KBM-7 (cell line): ENCODE data around the gene WWC2.
A peak's percentile ranks its signal among the peaks of the same experiment; 100 is the strongest.
"Not testable (repeated sequence)": the region's sequence is repeated elsewhere in the genome, so short reads cannot be mapped to it uniquely, and the experiment has no call there.

Experiments used
- DNase-seq: peaks from one replicate; pipeline ENCODE4 v3.0.0-alpha.2; 2015
- in situ Hi-C: fragments of 300-500 bp; cut with MboI; formaldehyde crosslinking; loops from 2 replicates; pipeline ENCODE4 v1.14.3; 2020; ENCODE audit warnings: low sequenced_read_pairs, low pct_unique_long_range_greater_than_20kb, mixed read lengths

Gene WWC2

GRCh38 chr4:183185559-183185958 is 86.5 kb downstream of the WWC2 start:
- in situ Hi-C loops, result no loop called here
- DNase-seq, result no peak

GRCh38 chr4:183186813-183187212 is 87.8 kb downstream of the WWC2 start:
- no peak for DNase-seq
- in situ Hi-C loops, result no loop called here

GRCh38 chr4:183190900-183191527 is 92.0 kb downstream of the WWC2 start:
- no peak for DNase-seq
- in situ Hi-C loops, result no loop called here

- DNase-seq, result no peak
- in situ Hi-C loops, result no loop called here
Observed at GRCh38 chr4:183191630-183192029, 92.6 kb downstream of the WWC2 start.

- DNase-seq, result no peak
- in situ Hi-C loops, result no loop called here
Observed at GRCh38 chr4:183192571-183192970, 93.5 kb downstream of the WWC2 start.

GRCh38 chr4:183193730-183194338 is 94.8 kb downstream of the WWC2 start:
- in situ Hi-C loops, result not testable (repeated sequence)

GRCh38 chr4:183195534-183195933 is 96.5 kb downstream of the WWC2 start:
- in situ Hi-C loops, result no loop called here
- DNase-seq, result no peak

More at GRCh38 chr4:183193730-183194338, 94.8 kb downstream of the WWC2 start:
- peak; percentile 50 for DNase-seq

- in situ Hi-C loops, result no loop called here
- DNase-seq, result no peak
Observed at GRCh38 chr4:183197140-183197539, 98.1 kb downstream of the WWC2 start.

- in situ Hi-C loops, result no loop called here
- no peak for DNase-seq
Observed at GRCh38 chr4:183200453-183200852, 101.4 kb downstream of the WWC2 start.

GRCh38 chr4:183201331-183201730 is 102.3 kb downstream of the WWC2 start:
- no peak for DNase-seq
- in situ Hi-C loops, result no loop called here

- no peak for DNase-seq
- in situ Hi-C loops, result no loop called here
Observed at GRCh38 chr4:183202523-183202922, 103.5 kb downstream of the WWC2 start.

- no peak for DNase-seq
- in situ Hi-C loops, result no loop called here
Observed at GRCh38 chr4:183204793-183205192, 105.7 kb downstream of the WWC2 start.

GRCh38 chr4:183205193-183205592 is 106.1 kb downstream of the WWC2 start:
- in situ Hi-C loops, result no loop called here
- DNase-seq, result no peak

GRCh38 chr4:183205709-183206108 is 106.7 kb downstream of the WWC2 start:
- in situ Hi-C loops, result no loop called here
- no peak for DNase-seq

- DNase-seq, result no peak
- in situ Hi-C loops, result no loop called here
Observed at GRCh38 chr4:183211533-183211932, 112.5 kb downstream of the WWC2 start.

- DNase-seq, result no peak
- in situ Hi-C loops, result no loop called here
Observed at GRCh38 chr4:183213996-183214395, 114.9 kb downstream of the WWC2 start.

GRCh38 chr4:183214912-183215488 is 115.9 kb downstream of the WWC2 start:
- no peak for DNase-seq
- in situ Hi-C loops, result no loop called here

- DNase-seq, result no peak
- in situ Hi-C loops, result no loop called here
Observed at GRCh38 chr4:183220236-183220635, 121.2 kb downstream of the WWC2 start.

- no peak for DNase-seq
- in situ Hi-C loops, result no loop called here
Observed at GRCh38 chr4:183223053-183223452, 124.0 kb downstream of the WWC2 start.

GRCh38 chr4:183229397-183229796 is 130.3 kb downstream of the WWC2 start:
- DNase-seq, result no peak
- in situ Hi-C loops, result no loop called here
